Heart left ventricle (tissue), 16 donors: ENCODE data around the gene FTHL17. TPM values are rescaled to one million over a fixed set of nuclear protein-coding genes. Genes with fewer than 3 reads are reported as not detected.

Source experiments
- ATAC-seq, 4 donors: fragments of 200-7000 bp; cut with Tn5 transposase; one replicate each; pipeline ENCODE4 v1.9.1; 2020 to 2022; ENCODE audit warnings: moderate library complexity in 4 of 4, mild to moderate bottlenecking in 3 of 4, moderate number of reproducible peaks in 1 of 4
- DNase-seq, 5 donors: peaks; one replicate each; pipeline ENCODE4 v3.0.0-alpha.2; 2020
- H3K27ac ChIP-seq, 12 donors: fragments of 200-600 bp; sonication (generic) in 4 of 12; one replicate each; pipeline versions ENCODE4 v1.5.0 to v1.8.0; 2016 to 2022; ENCODE audit warnings: mild to moderate bottlenecking in 2 of 12
- H3K27me3 ChIP-seq, 9 donors: fragments of 200-600 bp; sonication (generic) in 2 of 9; one replicate each; pipeline versions ENCODE4 v1.5.1 to v1.8.0; 2016 to 2022; ENCODE audit warnings: mild to moderate bottlenecking in 3 of 9
- H3K36me3 ChIP-seq, 9 donors: fragments of 200-600 bp; sonication (generic) in 2 of 9; one replicate each; pipeline versions ENCODE4 v1.5.0 to v1.8.0; 2018 to 2022; ENCODE audit warnings: mild to moderate bottlenecking in 2 of 9
- H3K4me1 ChIP-seq, 12 donors: fragments of 200-600 bp; sonication (generic) in 4 of 12; one replicate each; pipeline versions ENCODE4 v1.5.0 to v1.8.0; 2016 to 2022; ENCODE audit warnings: mild to moderate bottlenecking in 3 of 12
- H3K4me3 ChIP-seq, 12 donors: fragments of 200-600 bp; sonication (generic) in 4 of 12; one replicate each; pipeline versions ENCODE4 v1.5.0 to v1.8.0; 2017 to 2022; ENCODE audit warnings: mild to moderate bottlenecking in 9 of 12, moderate library complexity in 4 of 12
- H3K9me3 ChIP-seq, 12 donors: fragments of 200-600 bp; sonication (generic) in 4 of 12; one replicate each; pipeline versions ENCODE4 v1.5.0 to v1.8.0; 2016 to 2022; ENCODE audit warnings: mild to moderate bottlenecking in 1 of 12
- POLR2A ChIP-seq, 2 donors: fragments of 450-650 bp; IDR thresholded peaks; one replicate each; pipeline ENCODE4 v1.6.1; 2017; ENCODE audit warnings: antibody characterized with exemption in 2 of 2, mild to moderate bottlenecking in 2 of 2, moderate library complexity in 2 of 2
- WGBS, 4 donors: extraction: QIAGEN DNeasy Blood & Tissue Kit in 2 of 4; methylation state at CpG; one replicate each; pipeline versions ENCODE4 v1.1.5 to v1.1.7; 2013 to 2018; 5-methylcytosine and 5-hydroxymethylcytosine counted together
- intact Hi-C, 10 donors: fragments of 100-400 bp; cut with DNase I; formaldehyde crosslinking; loops; one replicate each; pipeline versions ENCODE4 v1.11.1 to v1.14.2; 2022
- polyA plus RNA-seq, 2 donors: library from polyadenylated mRNA; stranded (reverse); fragments of 200-250 nt; gene quantifications; one replicate each; pipeline ENCODE4 v1.2.3, GENCODE V29; 2013
- total RNA-seq, 9 donors: library from RNA; depleted of rRNA in 2 of 9; stranded (reverse); fragments of >200 nt in 2 of 9; fragmentation: NEBNext Ultra II Directional in 3 of 9; extraction: Animal tissue kit (Norgen Biotek cat#: 25700) in 3 of 9; gene quantifications; one replicate each; pipeline versions ENCODE4 v1.1.0 to v1.2.4, GENCODE V29; 2016 to 2023
- TF ChIP-seq, protein P1 (sequence below), 12 donors: fragments of 200-600 bp; sonication (generic) in 4 of 12; IDR thresholded peaks; one replicate each; pipeline versions ENCODE4 v1.5.0 to v1.8.0; 2018 to 2022; ENCODE audit warnings: antibody characterized with exemption in 12 of 12, mild to moderate bottlenecking in 5 of 12
- donor health status: ischemic (EF 13 %, LVEDD 7.1; RV severe dilation, severe dysfunction).
- donor health status: healthy with polysubstance abuse.
- donor health status: DM: no; HTN: yes; CAD: no.
- donor health status: DM: no; HTN: no; CAD: no.
- donor health status: ischemic (EF 25% LVEDD 6.9; RV normal size, moderate dysfunction).
- donor health status: ischemic (EF 25% LVEDD 5.7; RV mildly dilated, moderate dysfunction).
- donor health status: healthy.
- donor health status: DM: yes; HTN: yes; CAD: no.
- donor health status: ischemic (EF 35%, LVEDD 5.7; RV mildly dilated, moderate dysfunction).
- donor health status: nonischemic (EF 11% LVEDD 7.7; RV severe dilation, severe dysfunction).
- donor health status: DM: yes; HTN: yes; CAD: no.
- donor health status: PGD.
- donor health status: ischemic (EF 29% LVEDD 5.4; RV normal size, mild dysfunction).
- donor health status: nonischemic (EF 23%, LVEDD 6.1; RV moderate dilation, normal function).

FTHL17 gene
- total and polyA plus RNA-seq, 11 donors: not detected

GRCh38 chrX:31060016-31060415 lies 11.8 kb downstream of the FTHL17 start:
- H3K4me1 ChIP-seq: no peaks in the 10 kb centered on the region

GRCh38 chrX:31058284-31058683 lies 13.6 kb downstream of the FTHL17 start:
- Histone ChIP-seq H3K4me1 (no peaks in the 10 kb centered on the region), H3K36me3 (no peaks in the 10 kb centered on the region), H3K9me3 (peaks cover 0 to under 1% (median 0%) of the 10 kb centered on the region in 12 donors), H3K4me3 (no peak overlapping the region), H3K27me3 (no peaks in the 10 kb centered on the region), H3K27ac (no peak overlapping the region)
- DNase-seq (no peak), ATAC-seq (no peak)
- intact Hi-C loops: no loop called here
- WGBS, 4 donors: 72 to 96% (median 91%) methylated on average over 7 of the region's 7 CpGs
- no peak for TF ChIP-seq POLR2A (IDR thresholded peaks at IDR 0.05)
- TF ChIP-seq, protein P1, sequence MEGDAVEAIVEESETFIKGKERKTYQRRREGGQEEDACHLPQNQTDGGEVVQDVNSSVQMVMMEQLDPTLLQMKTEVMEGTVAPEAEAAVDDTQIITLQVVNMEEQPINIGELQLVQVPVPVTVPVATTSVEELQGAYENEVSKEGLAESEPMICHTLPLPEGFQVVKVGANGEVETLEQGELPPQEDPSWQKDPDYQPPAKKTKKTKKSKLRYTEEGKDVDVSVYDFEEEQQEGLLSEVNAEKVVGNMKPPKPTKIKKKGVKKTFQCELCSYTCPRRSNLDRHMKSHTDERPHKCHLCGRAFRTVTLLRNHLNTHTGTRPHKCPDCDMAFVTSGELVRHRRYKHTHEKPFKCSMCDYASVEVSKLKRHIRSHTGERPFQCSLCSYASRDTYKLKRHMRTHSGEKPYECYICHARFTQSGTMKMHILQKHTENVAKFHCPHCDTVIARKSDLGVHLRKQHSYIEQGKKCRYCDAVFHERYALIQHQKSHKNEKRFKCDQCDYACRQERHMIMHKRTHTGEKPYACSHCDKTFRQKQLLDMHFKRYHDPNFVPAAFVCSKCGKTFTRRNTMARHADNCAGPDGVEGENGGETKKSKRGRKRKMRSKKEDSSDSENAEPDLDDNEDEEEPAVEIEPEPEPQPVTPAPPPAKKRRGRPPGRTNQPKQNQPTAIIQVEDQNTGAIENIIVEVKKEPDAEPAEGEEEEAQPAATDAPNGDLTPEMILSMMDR (IDR thresholded peaks at IDR 0.05): no peak

More at GRCh38 chrX:31060016-31060415, 11.8 kb downstream of the FTHL17 start:
- H3K27ac ChIP-seq: no peak overlapping the region
- H3K36me3 ChIP-seq: no peaks in the 10 kb centered on the region
- no peaks in the 10 kb centered on the region for H3K9me3 ChIP-seq
- no peak overlapping the region for H3K4me3 ChIP-seq
- WGBS, 4 donors: 52 to 67% (median 63%) methylated on average over 4 of the region's 4 CpGs
- no peak for DNase-seq
- intact Hi-C loops: no loop called here
- no peaks in the 10 kb centered on the region for H3K27me3 ChIP-seq
- TF ChIP-seq, protein P1 (IDR thresholded peaks at IDR 0.05): no peak
- TF ChIP-seq POLR2A (IDR thresholded peaks at IDR 0.05): no peak
- no peak for ATAC-seq

GRCh38 chrX:31057691-31058090 lies 14.2 kb downstream of the FTHL17 start:
- TF ChIP-seq, protein P1 (IDR thresholded peaks at IDR 0.05): no peak
- no peak for TF ChIP-seq POLR2A (IDR thresholded peaks at IDR 0.05)
- Histone ChIP-seq H3K9me3 (peaks cover 0 to 3% (median 0%) of the 10 kb centered on the region in 12 donors), H3K4me1 (no peaks in the 10 kb centered on the region), H3K4me3 (no peak overlapping the region), H3K27ac (no peak overlapping the region), H3K36me3 (no peaks in the 10 kb centered on the region), H3K27me3 (no peaks in the 10 kb centered on the region)
- DNase-seq: no peak
- intact Hi-C loops: no loop called here
- ATAC-seq: no peak
- WGBS, 4 donors: 69 to 94% (median 83%) methylated on average over 4 of the region's 4 CpGs

DNA sequence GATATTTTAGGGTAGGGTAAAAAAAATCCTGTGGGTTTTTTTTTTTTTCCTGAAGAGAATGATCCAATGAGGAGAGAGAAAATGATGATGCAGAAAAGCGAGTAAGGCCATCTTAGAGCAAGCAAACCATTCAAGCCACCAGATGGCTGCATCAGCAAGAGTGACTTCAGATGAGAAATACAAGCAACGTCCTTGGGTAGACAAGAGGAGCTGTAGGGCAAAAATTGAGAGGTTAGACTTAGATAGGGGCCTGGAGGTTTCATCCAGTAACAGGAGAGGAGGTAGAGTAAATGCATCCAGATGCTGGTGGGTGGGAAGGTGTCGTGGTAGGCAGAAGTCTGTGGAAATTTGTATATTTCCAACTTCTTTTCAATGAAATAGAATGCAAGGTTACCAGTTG lies 14.6 kb downstream of the FTHL17 start:
- H3K36me3 ChIP-seq: no peaks in the 10 kb centered on the region
- H3K4me3 ChIP-seq: no peak overlapping the region
- no peaks in the 10 kb centered on the region for H3K4me1 ChIP-seq
- H3K9me3 ChIP-seq: peaks cover 0 to 3% (median 0%) of the 10 kb centered on the region in 12 donors
- 49 to 81% (median 61%) methylated on average over 3 of the region's 3 CpGs for WGBS, 4 donors
- TF ChIP-seq, protein P1 (IDR thresholded peaks at IDR 0.05): no peak
- TF ChIP-seq POLR2A (IDR thresholded peaks at IDR 0.05): no peak
- ATAC-seq (no peak), DNase-seq (no peak)
- peaks cover 0 to 3% (median 0%) of the 10 kb centered on the region in 9 donors for H3K27me3 ChIP-seq
- intact Hi-C loops: no loop called here
- H3K27ac ChIP-seq: no peak overlapping the region
